ENCODE data around the gene TTLL7.

DNA sequence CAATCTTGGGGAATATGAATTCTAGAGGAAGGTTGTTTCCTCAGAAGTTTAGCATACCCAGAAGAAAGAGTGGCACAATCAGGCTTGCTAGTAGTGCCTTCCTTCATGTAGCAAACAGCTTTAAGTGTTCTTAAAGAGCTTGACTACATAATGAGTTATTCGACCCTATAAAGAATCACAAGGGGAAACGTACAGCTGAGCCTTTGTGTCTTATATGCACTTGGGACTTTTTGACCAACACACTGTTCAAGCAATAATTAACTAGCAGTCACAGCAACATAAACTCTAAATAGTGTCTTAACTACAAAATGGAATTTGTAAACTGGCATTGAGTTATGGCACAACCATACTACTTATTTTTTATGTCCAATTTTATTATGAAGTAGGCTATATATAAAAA lies 86.1 kb downstream of the TTLL7 start:
- TF ChIP-seq TAF1 (IDR thresholded peaks at IDR 0.05; ENCODE audit: low read depth) (no peak), RAD21 (conservative IDR thresholded peaks at IDR 0.05) (no peak), EZH2 (IDR thresholded peaks at IDR 0.05; ENCODE audit: borderline replicate concordance, insufficient read depth, low read length, poor library complexity, severe bottlenecking) (no peak), SMC3 (conservative IDR thresholded peaks at IDR 0.05; ENCODE audit: poor library complexity) (no peak), EP300 (conservative IDR thresholded peaks at IDR 0.05; ENCODE audit: poor library complexity, severe bottlenecking) (no peak), POLR2AphosphoS5 (IDR thresholded peaks at IDR 0.05) (no peak)
- TF ChIP-seq, protein P1, sequence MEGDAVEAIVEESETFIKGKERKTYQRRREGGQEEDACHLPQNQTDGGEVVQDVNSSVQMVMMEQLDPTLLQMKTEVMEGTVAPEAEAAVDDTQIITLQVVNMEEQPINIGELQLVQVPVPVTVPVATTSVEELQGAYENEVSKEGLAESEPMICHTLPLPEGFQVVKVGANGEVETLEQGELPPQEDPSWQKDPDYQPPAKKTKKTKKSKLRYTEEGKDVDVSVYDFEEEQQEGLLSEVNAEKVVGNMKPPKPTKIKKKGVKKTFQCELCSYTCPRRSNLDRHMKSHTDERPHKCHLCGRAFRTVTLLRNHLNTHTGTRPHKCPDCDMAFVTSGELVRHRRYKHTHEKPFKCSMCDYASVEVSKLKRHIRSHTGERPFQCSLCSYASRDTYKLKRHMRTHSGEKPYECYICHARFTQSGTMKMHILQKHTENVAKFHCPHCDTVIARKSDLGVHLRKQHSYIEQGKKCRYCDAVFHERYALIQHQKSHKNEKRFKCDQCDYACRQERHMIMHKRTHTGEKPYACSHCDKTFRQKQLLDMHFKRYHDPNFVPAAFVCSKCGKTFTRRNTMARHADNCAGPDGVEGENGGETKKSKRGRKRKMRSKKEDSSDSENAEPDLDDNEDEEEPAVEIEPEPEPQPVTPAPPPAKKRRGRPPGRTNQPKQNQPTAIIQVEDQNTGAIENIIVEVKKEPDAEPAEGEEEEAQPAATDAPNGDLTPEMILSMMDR (IDR thresholded peaks at IDR 0.05; ENCODE audit: poor library complexity, severe bottlenecking): no peak
- TF ChIP-seq, protein P2, sequence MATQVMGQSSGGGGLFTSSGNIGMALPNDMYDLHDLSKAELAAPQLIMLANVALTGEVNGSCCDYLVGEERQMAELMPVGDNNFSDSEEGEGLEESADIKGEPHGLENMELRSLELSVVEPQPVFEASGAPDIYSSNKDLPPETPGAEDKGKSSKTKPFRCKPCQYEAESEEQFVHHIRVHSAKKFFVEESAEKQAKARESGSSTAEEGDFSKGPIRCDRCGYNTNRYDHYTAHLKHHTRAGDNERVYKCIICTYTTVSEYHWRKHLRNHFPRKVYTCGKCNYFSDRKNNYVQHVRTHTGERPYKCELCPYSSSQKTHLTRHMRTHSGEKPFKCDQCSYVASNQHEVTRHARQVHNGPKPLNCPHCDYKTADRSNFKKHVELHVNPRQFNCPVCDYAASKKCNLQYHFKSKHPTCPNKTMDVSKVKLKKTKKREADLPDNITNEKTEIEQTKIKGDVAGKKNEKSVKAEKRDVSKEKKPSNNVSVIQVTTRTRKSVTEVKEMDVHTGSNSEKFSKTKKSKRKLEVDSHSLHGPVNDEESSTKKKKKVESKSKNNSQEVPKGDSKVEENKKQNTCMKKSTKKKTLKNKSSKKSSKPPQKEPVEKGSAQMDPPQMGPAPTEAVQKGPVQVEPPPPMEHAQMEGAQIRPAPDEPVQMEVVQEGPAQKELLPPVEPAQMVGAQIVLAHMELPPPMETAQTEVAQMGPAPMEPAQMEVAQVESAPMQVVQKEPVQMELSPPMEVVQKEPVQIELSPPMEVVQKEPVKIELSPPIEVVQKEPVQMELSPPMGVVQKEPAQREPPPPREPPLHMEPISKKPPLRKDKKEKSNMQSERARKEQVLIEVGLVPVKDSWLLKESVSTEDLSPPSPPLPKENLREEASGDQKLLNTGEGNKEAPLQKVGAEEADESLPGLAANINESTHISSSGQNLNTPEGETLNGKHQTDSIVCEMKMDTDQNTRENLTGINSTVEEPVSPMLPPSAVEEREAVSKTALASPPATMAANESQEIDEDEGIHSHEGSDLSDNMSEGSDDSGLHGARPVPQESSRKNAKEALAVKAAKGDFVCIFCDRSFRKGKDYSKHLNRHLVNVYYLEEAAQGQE (IDR thresholded peaks at IDR 0.05; ENCODE audit: borderline replicate concordance): no peak
